ENCODE data around the gene FAM110A.
"Not testable (repeated sequence)": the region's sequence is repeated elsewhere in the genome, so short reads cannot be mapped to it uniquely, and the experiment has no call there.

The FAM110A gene

DNA sequence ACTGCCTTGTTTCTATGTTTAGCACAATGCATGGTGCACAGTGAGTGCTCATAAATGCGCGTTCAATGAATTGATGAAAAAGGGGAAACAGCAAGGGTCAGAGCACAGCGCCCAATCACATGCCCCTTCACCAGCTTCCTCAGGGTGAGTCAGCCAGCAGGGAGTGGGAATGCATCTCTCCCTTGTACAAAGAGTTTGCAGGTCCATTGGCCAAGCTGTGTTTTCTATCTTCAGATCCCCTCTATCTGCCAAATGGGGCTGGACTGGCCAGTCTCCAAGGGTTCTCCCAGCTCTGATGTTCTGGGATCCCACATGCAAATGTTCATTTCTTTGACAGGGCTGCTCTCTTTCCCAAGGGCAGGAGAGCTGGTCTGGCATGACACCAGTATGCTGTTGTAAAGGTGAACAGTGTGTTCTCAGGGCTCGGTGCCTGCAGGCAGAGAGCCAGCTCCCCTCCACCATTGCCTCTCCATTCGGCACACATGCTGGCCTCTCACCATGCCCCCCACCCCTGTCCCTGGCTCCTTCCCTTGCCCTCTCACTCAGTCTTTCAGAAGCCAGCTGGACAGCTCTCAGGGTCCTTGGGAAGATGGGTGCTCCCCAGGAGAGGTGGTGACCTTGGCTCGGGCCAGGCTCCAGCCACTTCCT lies 57.7 kb downstream of the FAM110A start:
- no peaks in the 10 kb centered on the region for H3K79me2 ChIP-seq (ENCODE audit: insufficient read depth, low read length)
- H3K9me2 ChIP-seq (replicated peaks; ENCODE audit: low read depth, low read length), result no peaks in the 10 kb centered on the region
- H3K36me3 ChIP-seq (ENCODE audit: insufficient read depth, low read length), result no peaks in the 10 kb centered on the region
- TF ChIP-seq, protein P1, sequence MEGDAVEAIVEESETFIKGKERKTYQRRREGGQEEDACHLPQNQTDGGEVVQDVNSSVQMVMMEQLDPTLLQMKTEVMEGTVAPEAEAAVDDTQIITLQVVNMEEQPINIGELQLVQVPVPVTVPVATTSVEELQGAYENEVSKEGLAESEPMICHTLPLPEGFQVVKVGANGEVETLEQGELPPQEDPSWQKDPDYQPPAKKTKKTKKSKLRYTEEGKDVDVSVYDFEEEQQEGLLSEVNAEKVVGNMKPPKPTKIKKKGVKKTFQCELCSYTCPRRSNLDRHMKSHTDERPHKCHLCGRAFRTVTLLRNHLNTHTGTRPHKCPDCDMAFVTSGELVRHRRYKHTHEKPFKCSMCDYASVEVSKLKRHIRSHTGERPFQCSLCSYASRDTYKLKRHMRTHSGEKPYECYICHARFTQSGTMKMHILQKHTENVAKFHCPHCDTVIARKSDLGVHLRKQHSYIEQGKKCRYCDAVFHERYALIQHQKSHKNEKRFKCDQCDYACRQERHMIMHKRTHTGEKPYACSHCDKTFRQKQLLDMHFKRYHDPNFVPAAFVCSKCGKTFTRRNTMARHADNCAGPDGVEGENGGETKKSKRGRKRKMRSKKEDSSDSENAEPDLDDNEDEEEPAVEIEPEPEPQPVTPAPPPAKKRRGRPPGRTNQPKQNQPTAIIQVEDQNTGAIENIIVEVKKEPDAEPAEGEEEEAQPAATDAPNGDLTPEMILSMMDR (conservative IDR thresholded peaks at IDR 0.05; ENCODE audit: low read length), result no peak
- TF ChIP-seq EZH2phosphoT487 (IDR thresholded peaks at IDR 0.05; ENCODE audit: borderline replicate concordance), result no peak
- no peaks in the 10 kb centered on the region for H3K27me3 ChIP-seq (ENCODE audit: insufficient read depth, low read length, poor library complexity, severe bottlenecking)
- H4K20me1 ChIP-seq (ENCODE audit: insufficient read depth, low read length, poor library complexity, severe bottlenecking), result no peaks in the 10 kb centered on the region
- peak overlapping the region; percentile 22 for H3K4me3 ChIP-seq (ENCODE audit: low read length, poor library complexity, severe bottlenecking)
- H3K4me2 ChIP-seq (ENCODE audit: low read depth, low read length, poor library complexity, severe bottlenecking), result peak overlapping the region; percentile 46
- no peak overlapping the region for H2AFZ ChIP-seq (ENCODE audit: low read length)
- H3K9me3 ChIP-seq (ENCODE audit: insufficient read depth, low read depth, low read length), result no peaks in the 10 kb centered on the region
- peaks cover 8% of the 10 kb centered on the region for H3K4me1 ChIP-seq (ENCODE audit: insufficient read depth, low read length, poor library complexity, severe bottlenecking)
- H3K9ac ChIP-seq (ENCODE audit: low read depth, low read length, poor library complexity, severe bottlenecking), result no peak overlapping the region
- no peaks in the 10 kb centered on the region for H3F3A ChIP-seq (ENCODE audit: low read depth)

DNA sequence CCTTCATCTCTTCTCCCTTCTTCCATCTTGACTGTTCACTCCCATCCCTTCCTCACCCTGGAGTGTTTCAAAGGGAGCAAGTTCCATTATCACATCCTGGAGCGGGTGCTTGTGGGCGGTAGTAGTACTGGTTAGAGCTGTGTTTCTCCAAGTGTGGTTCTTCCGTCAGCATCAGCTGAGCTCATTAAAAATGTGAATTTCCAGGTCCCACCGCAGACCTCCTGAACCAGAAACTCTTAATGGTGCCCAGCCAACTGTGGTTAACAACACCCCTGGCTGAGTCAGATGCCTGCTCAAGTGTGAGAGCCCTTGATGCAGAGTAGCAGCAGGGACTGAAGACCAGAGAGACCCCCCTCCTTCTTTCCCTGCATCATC lies 58.2 kb downstream of the FAM110A start:
- no peaks in the 10 kb centered on the region for H3K27me3 ChIP-seq (ENCODE audit: insufficient read depth, low read length, poor library complexity, severe bottlenecking)
- no peaks in the 10 kb centered on the region for H3K9me2 ChIP-seq (replicated peaks; ENCODE audit: low read depth, low read length)
- H3K4me2 ChIP-seq (ENCODE audit: low read depth, low read length, poor library complexity, severe bottlenecking), result peak overlapping the region; percentile 46
- no peaks in the 10 kb centered on the region for H3K79me2 ChIP-seq (ENCODE audit: insufficient read depth, low read length)
- no peak overlapping the region for H3K9ac ChIP-seq (ENCODE audit: low read depth, low read length, poor library complexity, severe bottlenecking)
- H3F3A ChIP-seq (ENCODE audit: low read depth), result no peaks in the 10 kb centered on the region
- H4K20me1 ChIP-seq (ENCODE audit: insufficient read depth, low read length, poor library complexity, severe bottlenecking), result no peaks in the 10 kb centered on the region
- TF ChIP-seq, protein P1 (conservative IDR thresholded peaks at IDR 0.05; ENCODE audit: low read length), result no peak
- no peak for TF ChIP-seq EZH2phosphoT487 (IDR thresholded peaks at IDR 0.05; ENCODE audit: borderline replicate concordance)
- H3K36me3 ChIP-seq (ENCODE audit: insufficient read depth, low read length), result no peaks in the 10 kb centered on the region
- H3K9me3 ChIP-seq (ENCODE audit: insufficient read depth, low read depth, low read length), result no peaks in the 10 kb centered on the region
- peaks cover 8% of the 10 kb centered on the region for H3K4me1 ChIP-seq (ENCODE audit: insufficient read depth, low read length, poor library complexity, severe bottlenecking)
- no peak overlapping the region for H2AFZ ChIP-seq (ENCODE audit: low read length)
- peak overlapping the region; percentile 22 for H3K4me3 ChIP-seq (ENCODE audit: low read length, poor library complexity, severe bottlenecking)

DNA sequence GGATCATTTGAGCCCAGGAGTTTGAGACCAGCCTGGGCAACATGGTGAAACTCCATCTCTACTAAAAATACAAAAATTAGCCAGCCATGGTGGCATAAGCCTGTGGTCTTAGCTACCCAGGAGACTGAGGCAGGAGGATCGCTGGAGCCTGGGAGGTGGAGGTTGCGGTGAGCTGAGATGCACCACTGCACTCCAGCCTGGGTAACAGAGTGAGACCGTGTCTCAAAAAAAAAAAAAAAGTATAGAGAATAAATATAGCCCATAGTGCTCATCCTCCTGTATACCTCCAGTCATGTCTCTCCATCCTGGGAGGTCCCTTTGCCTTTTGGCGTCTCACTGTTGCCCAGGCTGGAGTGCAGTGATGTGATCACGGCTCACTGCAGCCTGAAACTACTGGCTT lies 58.9 kb downstream of the FAM110A start:
- H3K9ac ChIP-seq (ENCODE audit: low read depth, low read length, poor library complexity, severe bottlenecking); H3K36me3 ChIP-seq (ENCODE audit: insufficient read depth, low read length); H3F3A ChIP-seq (ENCODE audit: low read depth); H4K20me1 ChIP-seq (ENCODE audit: insufficient read depth, low read length, poor library complexity, severe bottlenecking); H3K27me3 ChIP-seq (ENCODE audit: insufficient read depth, low read length, poor library complexity, severe bottlenecking); H3K4me1 ChIP-seq (ENCODE audit: insufficient read depth, low read length, poor library complexity, severe bottlenecking); H3K9me2 ChIP-seq (replicated peaks; ENCODE audit: low read depth, low read length); H3K4me3 ChIP-seq (ENCODE audit: low read length, poor library complexity, severe bottlenecking); H3K9me3 ChIP-seq (ENCODE audit: insufficient read depth, low read depth, low read length); H3K79me2 ChIP-seq (ENCODE audit: insufficient read depth, low read length); H2AFZ ChIP-seq (ENCODE audit: low read length): not testable (repeated sequence)
- H3K4me2 ChIP-seq (ENCODE audit: low read depth, low read length, poor library complexity, severe bottlenecking), result peak overlapping the region; percentile 46
